Heart left ventricle (tissue), 13 donors: ENCODE measurements around the gene RFC5.

Experiments
- CTCF ChIP-seq, 12 donors: fragments of 200-600 bp; sonication (generic) in 4 of 12; IDR thresholded peaks; one replicate each; pipeline versions ENCODE4 v1.5.0 to v1.8.0; 2018 to 2022; ENCODE audit warnings: antibody characterized with exemption in 12 of 12, mild to moderate bottlenecking in 5 of 12
- POLR2A ChIP-seq, 2 donors: fragments of 450-650 bp; IDR thresholded peaks; one replicate each; pipeline ENCODE4 v1.6.1; 2017; ENCODE audit warnings: antibody characterized with exemption in 2 of 2, mild to moderate bottlenecking in 2 of 2, moderate library complexity in 2 of 2
- donor health status: ischemic (EF 13 %, LVEDD 7.1; RV severe dilation, severe dysfunction).
- donor health status: DM: no; HTN: yes; CAD: no.
- donor health status: DM: no; HTN: no; CAD: no.
- donor health status: ischemic (EF 25% LVEDD 6.9; RV normal size, moderate dysfunction).
- donor health status: ischemic (EF 25% LVEDD 5.7; RV mildly dilated, moderate dysfunction).
- donor health status: ischemic (EF 35%, LVEDD 5.7; RV mildly dilated, moderate dysfunction).
- donor health status: nonischemic (EF 11% LVEDD 7.7; RV severe dilation, severe dysfunction).
- donor health status: DM: yes; HTN: yes; CAD: no.
- donor health status: PGD.
- donor health status: ischemic (EF 29% LVEDD 5.4; RV normal size, mild dysfunction).
- donor health status: nonischemic (EF 23%, LVEDD 6.1; RV moderate dilation, normal function).

GRCh38 chr12:118052324-118053070, 36.0 kb downstream of the RFC5 start:
- no peak for TF ChIP-seq CTCF (IDR thresholded peaks at IDR 0.05)
- no peak for TF ChIP-seq POLR2A (IDR thresholded peaks at IDR 0.05)
